GM12872 (cell line): ENCODE measurements around the gene E4F1.

Source experiments
- TF ChIP-seq, protein P1 (sequence below): IDR thresholded peaks from 3 replicates; pipeline ENCODE4 v1.5.1; 2011; ENCODE audit warnings: low read depth, mild to moderate bottlenecking, low read length, moderate library complexity; ENCODE audit not compliant: insufficient read depth

Gene E4F1, protein sequence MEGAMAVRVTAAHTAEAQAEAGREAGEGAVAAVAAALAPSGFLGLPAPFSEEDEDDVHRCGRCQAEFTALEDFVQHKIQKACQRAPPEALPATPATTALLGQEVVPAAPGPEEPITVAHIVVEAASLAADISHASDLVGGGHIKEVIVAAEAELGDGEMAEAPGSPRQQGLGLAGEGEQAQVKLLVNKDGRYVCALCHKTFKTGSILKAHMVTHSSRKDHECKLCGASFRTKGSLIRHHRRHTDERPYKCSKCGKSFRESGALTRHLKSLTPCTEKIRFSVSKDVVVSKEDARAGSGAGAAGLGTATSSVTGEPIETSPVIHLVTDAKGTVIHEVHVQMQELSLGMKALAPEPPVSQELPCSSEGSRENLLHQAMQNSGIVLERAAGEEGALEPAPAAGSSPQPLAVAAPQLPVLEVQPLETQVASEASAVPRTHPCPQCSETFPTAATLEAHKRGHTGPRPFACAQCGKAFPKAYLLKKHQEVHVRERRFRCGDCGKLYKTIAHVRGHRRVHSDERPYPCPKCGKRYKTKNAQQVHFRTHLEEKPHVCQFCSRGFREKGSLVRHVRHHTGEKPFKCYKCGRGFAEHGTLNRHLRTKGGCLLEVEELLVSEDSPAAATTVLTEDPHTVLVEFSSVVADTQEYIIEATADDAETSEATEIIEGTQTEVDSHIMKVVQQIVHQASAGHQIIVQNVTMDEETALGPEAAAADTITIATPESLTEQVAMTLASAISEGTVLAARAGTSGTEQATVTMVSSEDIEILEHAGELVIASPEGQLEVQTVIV

DNA sequence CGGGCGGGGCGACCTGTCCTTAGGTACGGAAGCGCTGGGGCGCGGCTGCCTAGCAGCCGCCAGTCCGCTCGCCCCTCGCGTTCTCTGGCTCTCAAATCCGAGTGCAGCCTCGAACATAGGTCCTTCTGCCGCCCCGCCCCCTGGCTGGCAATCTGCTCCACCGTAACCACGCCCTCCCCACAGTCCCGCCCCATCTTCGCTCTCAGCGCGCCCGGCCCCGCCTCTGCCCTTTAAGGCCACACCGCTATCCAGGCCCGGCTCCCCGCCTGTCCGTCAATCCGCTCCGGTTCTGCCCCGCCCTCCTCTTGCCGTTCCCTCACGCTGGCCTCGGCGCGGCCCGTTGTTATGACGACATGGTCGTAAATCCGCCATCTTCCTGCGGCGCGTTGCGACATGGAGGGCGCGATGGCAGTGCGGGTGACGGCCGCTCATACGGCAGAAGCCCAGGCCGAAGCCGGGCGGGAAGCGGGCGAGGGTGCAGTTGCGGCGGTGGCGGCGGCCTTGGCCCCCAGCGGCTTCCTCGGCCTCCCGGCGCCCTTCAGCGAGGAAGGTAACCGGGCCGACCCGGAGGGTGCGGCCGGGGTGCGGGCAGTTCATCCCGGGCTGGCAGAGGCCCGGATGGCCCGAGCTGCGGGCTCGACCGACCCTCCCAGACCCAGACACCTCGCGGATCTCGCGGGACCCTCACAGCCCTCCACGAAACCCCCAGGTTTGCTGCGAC lies at the start of gene E4F1:
Gene E4F1 (plus strand): TSS at position 371 of the 721 bp plus-strand sequence. CDS start 23 bp downstream, at position 394.
- TF ChIP-seq, protein P1, sequence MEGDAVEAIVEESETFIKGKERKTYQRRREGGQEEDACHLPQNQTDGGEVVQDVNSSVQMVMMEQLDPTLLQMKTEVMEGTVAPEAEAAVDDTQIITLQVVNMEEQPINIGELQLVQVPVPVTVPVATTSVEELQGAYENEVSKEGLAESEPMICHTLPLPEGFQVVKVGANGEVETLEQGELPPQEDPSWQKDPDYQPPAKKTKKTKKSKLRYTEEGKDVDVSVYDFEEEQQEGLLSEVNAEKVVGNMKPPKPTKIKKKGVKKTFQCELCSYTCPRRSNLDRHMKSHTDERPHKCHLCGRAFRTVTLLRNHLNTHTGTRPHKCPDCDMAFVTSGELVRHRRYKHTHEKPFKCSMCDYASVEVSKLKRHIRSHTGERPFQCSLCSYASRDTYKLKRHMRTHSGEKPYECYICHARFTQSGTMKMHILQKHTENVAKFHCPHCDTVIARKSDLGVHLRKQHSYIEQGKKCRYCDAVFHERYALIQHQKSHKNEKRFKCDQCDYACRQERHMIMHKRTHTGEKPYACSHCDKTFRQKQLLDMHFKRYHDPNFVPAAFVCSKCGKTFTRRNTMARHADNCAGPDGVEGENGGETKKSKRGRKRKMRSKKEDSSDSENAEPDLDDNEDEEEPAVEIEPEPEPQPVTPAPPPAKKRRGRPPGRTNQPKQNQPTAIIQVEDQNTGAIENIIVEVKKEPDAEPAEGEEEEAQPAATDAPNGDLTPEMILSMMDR: no peak

DNA sequence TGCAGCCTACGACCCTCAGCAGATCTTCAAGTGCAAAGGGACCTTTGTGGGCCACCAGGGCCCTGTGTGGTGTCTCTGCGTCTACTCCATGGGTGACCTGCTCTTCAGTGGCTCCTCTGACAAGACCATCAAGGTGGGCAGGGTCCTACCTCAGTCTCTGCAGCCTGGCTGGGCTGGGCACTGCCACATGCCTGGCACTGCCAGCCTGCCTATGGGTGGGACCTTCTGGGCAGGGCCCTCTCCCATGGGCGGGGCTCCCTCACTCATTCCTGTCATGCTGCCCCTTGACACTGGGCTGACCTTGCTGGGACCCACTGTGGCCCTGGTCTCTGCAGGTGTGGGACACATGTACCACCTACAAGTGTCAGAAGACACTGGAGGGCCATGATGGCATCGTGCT lies 49.5 kb upstream of the E4F1 start:
- TF ChIP-seq, protein P1: no peak

DNA sequence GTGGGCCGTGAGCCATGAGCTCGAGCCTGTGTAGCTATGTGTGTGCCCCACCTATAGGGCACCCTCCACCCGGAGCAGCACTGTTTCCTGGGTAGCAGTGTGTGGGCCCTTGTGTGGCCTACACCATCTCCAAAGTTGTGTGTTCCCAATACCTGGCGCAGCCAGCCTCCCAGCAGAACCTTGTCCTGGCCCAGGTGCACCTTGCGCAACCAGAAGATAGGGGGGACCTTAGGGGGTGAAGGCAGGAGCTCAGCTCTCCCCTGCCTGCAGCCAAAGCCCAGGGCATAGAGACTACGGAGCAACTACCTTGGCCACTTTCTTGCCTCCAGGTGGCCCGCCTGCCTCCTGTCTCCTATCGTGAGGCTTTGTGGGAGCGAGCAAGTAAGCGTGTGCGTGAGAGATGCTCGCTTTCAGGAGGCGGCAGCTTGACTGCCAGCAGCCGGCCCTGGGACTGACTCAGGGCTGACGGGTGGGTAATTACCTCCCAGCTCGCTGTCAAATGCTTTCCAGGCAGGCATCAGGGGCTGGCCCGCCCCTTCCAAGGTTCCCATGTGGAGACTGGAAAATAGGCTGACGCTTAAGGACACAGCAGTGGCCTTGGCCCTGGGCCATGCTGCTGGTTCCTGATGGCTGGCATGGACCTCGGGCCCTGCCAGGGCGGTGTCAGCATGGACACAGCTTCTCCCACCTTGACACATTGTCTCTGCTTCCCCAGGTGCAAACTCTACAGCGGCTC lies 48.8 kb upstream of the E4F1 start:
- TF ChIP-seq, protein P1: no peak

DNA sequence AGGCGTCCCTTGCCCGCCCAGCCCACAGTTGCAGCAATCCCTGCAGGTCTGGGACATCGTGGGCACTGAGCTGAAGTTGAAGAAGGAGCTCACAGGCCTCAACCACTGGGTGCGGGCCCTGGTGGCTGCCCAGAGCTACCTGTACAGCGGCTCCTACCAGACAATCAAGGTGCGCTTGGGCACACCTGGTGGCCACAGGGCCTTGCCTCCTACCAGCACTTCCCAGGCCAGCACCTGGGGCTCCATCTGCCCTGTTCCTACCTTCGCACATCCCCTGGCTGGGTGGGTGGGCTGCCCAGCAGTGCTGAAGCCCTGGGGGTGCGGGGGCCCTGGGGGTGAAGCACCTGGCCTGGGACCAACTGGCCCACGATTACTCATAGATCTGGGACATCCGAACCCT lies 47.9 kb upstream of the E4F1 start:
- TF ChIP-seq, protein P1: no peak

DNA sequence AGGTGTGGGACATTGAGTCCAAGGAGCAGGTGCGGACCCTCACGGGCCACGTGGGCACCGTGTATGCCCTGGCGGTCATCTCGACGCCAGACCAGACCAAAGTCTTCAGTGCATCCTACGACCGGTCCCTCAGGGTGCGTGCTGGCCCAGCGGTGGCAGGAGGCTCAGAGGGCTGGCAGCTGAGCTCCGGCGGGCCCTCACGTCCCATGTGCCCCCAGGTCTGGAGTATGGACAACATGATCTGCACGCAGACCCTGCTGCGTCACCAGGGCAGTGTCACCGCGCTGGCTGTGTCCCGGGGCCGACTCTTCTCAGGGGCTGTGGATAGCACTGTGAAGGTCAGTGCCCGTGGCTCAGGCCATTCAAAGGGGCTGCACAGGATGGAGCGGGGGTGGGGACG lies 47.3 kb upstream of the E4F1 start:
- TF ChIP-seq, protein P1: no peak

DNA sequence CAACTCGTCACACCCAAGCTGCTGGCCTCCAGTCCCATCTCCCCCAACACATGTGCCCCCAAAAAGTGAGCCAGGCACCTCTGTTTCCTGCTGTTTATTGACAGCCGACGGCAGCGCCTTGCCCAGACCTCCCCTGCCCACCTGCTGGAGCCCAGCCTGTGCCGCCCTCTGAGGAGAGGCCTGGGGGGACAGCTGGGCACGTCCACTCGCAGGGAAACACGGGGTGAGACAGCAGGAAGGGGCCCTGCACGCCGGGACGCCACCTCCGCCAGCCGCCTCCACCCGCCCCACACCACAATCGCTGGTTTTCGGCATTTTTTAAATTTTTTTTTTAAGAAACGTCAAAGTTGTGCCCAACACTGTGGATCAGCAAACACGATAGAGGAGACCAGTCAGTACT lies 46.3 kb upstream of the E4F1 start:
- TF ChIP-seq, protein P1: no peak

DNA sequence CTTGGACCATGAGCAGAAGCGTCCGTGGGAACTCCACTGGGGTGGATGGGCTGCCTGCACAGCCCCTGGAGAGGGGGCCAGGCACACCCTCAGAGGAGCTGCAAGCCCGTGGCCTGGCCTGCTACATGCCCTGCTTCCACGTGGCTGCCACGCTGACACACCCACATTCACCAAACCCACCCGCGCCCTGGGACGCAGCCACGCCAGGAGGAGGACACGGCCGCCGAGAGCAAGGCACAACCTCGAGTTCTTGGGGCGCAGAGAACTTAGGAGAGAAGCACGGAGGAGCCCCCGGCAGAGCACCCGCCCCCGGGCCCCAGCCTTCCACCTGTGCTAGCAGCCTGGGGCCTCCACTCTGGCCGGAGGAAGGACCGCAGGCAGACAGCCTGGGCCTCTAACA lies 45.8 kb upstream of the E4F1 start:
- TF ChIP-seq, protein P1: no peak
